ENCODE data around the gene CTNNA2.
"Not testable (repeated sequence)": the region's sequence is repeated elsewhere in the genome, so short reads cannot be mapped to it uniquely, and the experiment has no call there.

The CTNNA2 gene

DNA sequence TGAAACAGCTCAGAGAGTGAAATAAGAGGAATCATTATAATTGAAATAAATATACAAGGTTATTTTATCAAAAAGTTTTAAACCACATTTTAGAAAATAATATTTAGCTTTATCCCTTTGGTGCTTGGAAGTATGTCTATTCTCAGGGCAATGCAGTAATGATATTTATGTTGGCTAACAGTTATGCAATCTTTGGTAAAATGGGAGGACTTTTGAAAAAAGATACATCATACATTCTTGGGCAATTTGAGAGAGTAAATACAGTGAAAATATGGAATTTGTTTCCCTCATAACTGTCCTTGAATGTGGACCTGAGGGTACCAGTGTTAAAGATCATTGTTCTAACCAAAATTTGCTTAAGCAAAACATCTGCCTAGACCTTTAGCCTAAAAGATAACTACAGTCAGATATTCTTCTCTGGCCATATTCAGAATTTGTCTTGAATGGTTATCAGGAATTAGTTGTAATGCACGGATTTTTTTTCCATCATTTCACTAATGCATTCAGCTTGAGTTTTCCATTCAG lies 654.5 kb downstream of the CTNNA2 start:
- DNase-seq, result no peak

DNA sequence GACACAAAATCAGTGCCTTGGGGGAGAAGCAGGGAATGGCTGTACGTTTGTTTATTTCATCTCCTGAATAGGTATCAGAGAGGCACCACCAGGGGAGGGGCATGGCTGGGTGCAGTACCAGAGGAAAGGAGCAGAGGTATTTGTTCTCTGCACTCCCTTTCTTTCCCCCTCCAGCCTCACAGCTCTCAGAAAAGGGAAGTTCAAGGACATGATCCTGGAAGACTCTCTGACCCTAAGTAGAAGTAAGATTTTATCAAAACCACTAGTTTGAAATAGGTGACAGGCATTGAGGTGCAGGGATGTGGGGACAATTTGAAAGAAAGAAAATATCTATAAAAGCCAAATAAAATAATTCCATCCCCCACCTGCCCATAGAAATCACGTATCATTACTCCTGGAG lies 655.2 kb downstream of the CTNNA2 start:
- no peak for DNase-seq

DNA sequence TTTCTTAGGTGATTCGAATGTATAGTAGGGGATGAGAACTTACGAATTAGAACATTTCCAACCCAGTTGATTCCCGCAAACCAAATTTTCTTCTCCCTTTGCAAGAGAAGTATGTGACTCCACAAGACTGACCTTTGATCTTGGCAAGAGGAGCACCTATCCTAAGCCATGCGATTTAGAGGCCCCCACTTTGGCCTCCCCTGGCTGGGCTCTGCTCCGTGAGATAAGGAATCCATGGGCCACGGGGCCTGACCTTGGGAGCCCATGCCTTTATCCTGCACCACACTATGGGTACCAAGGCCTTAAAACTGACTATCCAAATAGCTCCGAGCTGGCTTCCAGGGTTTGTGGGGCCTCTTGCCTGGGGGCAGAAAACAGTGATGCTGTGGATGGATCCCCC lies 656.0 kb downstream of the CTNNA2 start:
- DNase-seq, result no peak

DNA sequence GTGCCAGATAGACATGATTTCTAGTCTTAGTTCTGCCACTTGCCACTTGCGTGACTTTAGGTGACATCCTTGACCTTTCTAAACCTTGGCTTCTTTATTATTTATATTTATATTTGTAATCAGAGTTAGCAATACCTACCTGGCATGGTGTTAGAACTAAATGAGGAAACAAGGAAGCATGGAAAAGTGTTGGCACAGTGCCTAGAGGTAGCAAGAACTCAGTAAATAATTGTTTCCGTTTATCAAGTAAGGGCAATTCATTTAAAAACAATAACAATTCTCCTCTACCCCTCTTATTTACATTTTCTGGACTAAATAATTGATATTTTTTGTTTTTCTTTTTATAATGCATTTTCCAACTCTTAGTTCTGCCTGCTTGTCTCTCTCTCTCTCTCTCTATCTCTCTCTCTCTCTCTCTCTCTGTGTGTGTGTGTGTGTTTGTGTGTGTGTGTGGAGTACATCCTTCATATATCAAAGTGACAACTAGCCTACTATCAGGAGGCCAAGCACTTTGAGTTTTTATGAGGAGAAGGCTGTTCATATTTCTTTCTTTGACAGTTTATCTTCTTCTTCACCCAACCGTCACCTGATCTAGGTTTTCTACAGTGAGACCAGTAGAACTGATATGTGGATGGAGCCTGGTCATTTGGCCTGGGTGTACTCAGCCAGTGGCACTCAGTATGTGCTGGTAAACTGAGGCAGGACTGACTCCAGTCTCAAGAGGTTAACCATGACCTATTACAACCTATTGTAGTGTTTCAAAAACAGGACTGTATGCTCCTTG lies 657.2 kb downstream of the CTNNA2 start:
- DNase-seq, result no peak

DNA sequence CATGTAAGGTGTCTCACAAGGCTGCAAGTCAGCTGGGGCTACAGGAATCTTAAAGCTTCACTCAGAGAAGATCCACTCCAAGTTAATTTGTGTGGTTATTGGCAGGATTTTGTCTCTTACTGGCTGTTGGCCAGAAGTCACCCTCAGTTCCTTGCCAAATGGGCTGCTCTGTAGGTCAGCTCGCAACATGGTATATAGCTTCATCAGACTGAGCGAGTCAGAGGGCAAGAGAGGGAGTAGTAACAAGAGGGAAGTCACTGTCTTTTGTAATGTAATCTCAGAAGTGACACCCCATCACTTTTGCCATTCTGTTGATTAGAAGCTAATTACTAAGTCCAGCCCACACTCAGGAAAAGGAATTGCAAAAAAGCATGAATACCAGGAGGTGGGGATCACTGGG lies 672.2 kb downstream of the CTNNA2 start:
- no peak for DNase-seq

DNA sequence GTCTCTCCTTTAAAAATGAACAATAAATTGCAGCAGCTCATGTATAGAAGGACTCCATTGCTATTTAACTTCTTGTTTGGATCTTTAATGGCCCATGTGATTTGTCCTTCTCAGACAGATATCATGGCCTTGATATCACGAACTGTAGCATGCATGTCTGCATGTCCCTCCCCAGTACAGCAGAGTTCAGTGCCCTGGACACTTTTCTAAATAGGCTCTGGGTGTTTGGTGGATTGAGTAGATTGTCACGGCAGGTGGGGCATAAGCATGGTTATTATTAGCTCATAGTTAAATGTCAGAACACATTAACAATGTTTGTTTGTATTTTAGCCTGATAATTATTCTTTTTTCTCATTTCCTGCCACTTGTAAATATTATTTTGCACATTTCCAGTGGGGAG lies 673.4 kb downstream of the CTNNA2 start:
- no peak for DNase-seq

DNA sequence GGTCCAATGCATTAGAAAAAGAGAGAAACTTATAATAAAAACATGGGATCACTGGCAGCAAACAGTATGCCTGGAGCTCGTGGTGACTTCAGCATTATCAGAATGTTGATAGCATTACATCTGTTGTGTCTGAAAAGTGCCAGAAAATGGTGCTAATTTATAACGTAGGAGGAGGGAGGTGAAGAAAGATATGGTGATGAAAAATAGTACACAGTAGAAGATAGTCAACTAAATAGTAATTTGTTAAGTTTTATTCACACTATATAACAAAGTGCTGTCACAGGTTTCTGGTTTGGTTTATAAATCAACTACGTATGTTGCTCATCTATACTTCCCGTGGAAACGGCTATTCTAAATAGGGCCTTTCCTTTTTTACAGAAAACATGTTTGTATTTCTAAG lies 674.3 kb downstream of the CTNNA2 start:
- no peak for DNase-seq

DNA sequence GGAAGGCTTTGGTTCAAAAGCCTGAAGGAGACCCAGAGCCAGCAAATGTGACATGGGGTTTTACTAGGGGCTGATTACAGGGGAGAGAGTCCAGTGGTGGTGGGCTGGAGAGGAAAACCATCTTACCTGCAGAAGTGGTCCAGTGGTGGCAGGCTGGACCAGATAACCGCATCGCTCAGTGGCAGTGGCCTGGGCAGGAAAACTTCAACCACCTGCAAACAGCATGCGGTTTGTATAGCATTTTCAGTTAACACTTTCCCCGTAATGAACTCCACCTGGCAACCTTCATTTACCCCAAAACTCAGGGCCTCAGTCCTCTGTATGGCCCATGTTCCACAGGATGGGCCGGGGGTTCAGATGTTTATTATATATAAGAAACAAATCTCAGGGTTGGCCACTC lies 677.3 kb downstream of the CTNNA2 start:
- DNase-seq, result no peak

DNA sequence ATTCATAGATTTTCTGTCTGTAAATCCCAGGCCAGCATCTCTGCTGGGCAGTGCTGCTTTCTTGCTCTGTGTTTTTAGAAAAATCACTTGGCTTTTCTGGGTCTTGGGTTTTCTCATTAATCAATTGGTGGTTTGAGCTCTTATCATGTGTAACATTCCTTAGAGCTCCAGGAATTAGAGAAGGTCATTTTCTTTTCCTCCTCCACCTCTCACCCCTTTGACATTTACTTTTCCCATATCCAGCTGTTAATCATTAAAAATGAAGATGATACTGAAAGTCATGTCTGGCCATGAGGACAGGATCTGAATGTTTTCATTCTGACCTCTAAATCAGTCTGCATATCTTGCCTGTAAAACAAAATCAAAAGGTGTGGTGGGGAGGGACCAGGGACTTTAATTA lies 680.7 kb downstream of the CTNNA2 start:
- no peak for DNase-seq

DNA sequence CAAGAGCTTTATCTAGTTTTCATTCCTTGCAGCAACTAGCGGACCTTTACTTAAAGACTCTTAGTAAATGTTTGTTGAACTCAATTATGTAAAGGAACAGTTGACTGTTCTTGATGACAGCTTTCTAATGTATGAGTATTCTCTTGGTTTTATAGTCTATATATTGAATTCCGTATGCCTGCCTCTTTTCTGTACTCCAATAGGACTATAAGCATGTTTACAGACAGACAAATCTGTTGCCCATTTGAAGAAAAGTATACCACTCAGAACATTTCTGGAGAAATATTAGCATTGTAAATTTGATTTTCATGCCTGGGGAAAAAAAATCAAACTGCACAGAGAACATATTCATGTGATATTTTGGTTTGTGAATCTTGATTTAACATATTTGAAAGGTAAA lies 682.2 kb downstream of the CTNNA2 start:
- DNase-seq, result no peak

DNA sequence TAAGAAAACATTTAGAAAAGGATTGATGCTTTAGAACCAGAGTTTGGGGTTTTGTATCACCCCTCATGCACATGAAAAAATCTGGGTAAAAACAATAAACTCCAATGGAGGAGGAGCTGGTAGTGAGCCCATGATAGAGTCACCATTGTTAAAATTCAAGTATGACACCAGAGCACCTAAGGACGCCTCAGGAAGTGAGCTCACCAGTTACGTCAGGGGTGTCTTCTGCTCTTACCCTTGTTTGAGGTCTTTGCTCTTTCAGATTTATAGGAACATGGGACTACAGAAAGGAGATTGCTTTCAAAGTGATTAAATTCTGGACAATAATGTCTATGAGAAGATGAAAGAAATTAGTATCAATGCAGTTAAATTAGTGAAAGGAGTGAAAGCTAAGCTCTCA lies 685.2 kb downstream of the CTNNA2 start:
- DNase-seq, result no peak

DNA sequence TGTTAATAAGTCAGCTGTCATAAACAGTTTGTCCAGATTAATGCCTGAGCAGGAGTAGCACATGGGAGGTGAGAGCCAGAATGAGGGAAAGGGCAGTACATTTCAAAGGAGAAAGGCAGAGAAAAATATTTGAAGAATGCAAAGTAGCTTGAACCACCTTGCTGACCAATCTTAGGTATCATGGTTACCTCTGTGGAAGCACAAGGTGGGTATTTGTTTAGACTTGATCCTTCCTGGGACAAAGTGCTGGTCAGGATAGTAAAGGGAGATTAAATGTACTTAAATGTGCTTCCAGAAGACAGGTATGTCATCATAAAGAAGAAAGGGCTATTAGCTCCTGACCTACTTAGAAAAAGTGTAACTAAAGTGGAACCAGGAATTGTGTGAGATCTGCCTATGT lies 686.7 kb downstream of the CTNNA2 start:
- no peak for DNase-seq

DNA sequence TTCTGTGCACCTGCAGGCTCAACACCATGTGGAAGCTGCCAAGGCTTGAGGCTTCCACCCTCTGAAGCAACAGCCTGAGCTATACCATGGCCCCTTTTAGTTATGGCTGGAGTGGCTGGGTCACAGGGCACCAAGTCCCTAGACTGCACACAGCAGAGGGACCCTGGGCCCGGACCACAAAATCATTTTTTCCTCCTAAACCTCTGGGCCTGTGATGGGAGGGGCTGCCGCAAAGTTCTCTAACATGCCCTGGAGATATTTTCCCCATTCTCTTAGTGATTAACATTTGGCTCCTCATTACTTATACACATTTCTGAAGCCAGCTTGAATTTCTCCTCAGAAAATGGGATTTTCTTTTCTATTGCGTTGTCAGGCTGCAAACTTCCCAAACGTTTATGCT lies 691.1 kb downstream of the CTNNA2 start:
- not testable (repeated sequence) for DNase-seq

DNA sequence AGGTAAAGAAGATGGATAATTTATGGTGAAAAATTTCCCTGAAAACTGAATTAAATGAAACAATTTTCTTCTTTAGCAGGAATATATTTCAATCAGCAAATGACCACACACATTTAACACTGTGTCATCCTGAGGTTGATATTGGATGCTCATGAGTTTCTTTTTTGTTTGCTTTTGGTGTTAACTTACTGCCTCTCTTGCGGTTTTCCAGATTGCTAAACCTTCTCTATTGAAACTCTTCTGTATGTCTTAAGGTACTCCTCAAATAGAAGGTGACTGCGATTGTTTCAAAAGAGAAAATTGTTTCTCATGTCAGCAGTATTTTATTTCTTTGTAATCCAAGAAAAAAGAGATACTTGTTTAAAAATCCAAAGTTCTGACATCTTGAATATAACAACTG lies 692.6 kb downstream of the CTNNA2 start:
- no peak for DNase-seq

DNA sequence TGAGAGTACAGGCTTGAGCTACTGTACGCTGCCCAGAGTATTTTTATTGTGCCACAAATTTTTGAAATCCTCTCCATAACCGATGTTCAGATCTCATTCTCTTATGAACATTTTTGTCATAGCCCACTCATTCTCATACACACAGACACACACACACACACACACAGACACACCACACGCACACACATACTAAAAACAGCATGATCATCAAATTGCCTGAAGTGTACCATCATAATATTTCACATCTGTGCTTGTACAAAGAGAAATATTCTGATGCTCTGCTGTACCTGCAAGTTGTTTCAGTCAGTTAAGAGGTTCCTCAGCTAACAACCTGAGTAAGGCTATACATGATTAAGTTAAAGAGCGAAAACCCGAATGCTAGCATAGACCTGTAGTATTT lies 696.6 kb downstream of the CTNNA2 start:
- DNase-seq, result no peak

DNA sequence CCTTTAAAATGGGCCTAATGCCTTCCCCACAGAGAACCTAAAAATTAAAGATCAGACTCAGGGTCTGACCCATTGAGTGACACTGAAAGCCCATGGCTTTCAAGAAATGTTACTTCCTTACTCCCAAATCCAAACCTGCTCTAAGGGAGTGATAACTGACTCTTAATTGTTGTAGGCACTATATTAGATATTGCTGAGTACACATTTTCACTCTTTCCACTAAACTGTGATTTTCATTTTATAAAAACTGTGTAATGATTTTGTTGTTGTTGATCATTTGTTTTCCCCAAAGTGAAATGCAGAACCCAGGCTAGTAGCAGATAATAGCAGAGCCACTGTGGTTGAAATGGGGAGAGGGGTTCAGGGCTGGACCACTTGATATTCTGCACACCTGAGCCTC lies 704.6 kb downstream of the CTNNA2 start:
- no peak for DNase-seq

DNA sequence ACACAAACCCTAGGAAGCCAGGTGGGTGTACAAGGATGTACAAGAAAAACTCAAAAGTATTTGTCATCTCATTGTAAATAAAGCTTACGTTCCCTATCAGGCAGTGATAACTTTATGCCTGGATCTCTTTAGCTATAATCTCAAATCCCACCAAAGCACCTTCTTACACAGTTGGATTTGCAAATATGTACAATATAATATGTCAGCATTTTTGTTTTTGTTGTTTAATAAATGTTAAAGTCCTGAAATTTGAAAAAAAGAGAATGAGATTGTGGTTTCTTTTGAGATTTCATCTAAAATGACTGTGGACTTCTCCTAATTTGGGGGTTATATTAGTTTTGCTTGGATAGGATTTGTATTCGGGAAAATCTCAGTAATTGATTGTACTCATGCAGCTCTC lies 709.8 kb downstream of the CTNNA2 start:
- DNase-seq, result no peak

DNA sequence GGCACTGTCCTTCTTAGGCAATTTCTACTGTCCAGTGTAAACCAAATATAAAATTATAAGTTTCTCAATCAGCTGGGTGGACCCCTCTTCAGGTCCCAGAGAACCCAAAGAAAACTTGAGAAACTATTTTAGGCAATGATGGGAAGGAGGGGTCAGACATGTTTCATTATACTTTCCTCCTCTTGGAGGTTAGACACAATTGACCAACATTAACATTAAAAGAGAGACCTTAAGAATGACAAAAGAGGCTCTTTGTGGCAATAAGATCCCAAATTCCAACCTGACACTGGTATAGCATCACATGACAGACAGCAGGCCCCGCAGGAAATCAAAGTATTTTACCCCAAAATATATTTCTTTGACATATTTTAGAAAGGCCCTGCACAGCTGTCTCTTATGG lies 718.6 kb downstream of the CTNNA2 start:
- DNase-seq, result no peak

DNA sequence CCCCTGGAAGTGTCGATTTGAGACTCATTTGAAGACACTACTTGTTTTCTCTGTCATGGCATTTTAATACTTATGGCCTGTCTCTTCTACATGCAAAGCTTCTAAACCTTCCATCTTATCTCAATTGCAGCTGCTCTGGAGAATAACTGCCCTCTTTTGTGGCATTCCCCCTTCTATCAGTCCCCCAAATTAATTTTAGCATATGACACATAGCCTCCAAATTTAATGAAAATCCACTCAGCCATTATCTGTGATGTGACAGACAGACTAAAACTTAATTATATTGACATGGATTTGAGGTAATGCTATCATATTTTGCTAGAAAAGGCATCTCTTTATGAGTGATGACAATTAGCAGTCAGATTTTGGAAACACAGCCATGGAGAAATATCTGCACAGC lies 720.5 kb downstream of the CTNNA2 start:
- no peak for DNase-seq

DNA sequence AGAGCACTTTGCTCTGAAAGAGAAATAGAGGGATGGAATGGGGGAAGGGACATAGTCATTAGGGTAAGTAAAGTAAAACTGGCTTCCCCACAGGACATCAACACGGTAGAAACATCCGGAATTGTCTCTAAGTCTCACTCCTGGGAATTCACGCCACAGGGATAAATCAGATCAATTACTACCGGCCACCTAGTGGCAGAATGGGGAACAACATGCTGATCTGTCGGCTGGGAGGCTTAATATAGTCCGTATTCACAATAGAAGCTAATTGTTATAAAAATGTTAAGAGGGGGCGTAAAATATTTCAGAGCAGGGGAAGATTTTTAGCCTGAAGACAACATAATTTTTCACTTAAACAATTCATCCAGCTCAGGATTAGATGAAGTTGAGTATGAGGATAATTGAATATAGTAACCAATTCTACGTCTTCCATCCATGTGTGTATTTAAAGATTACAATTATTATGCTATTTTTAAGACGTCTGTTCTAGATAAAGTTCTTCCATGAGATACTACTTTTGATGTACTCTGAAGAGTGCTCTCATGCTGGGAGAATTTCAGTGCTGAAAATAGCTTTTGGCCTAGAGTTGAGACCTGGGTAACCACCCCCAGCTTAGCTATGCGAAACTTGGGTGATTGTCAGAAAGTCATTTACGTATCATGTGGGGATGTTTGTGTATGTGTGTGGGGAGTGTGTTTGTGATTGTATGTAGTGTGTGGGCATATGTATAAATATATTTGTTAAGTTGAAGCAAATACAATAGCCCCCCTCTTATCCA lies 726.0 kb downstream of the CTNNA2 start:
- DNase-seq, result peak in 1 of 2 experiments; percentile 1

DNA sequence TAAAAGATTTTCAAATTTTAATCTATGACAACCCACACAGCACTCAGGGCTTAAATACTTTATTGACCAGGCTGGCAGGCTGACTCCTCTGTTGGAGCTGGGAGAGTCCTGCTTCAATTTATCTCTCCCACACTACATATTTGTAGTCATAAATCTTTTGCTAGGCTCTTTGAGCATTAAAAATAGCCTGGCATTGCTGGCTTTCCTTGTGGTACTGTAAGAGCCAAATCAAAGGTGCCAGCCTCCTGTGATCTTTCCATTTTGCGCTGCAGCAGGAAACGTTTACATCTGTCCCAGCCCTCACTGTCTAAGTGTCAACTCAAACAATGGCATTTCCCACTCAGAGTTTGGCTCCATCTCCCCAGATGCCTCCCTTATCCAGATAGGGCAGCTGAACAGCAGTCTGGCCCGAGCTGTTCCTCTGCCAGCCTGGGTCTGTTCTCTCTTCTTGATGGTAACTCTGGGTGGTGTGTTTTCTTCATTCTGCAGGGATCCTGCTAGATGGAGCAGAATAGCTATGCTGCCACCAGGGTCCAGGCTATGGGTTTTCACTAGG lies 729.6 kb downstream of the CTNNA2 start:
- DNase-seq, result no peak

DNA sequence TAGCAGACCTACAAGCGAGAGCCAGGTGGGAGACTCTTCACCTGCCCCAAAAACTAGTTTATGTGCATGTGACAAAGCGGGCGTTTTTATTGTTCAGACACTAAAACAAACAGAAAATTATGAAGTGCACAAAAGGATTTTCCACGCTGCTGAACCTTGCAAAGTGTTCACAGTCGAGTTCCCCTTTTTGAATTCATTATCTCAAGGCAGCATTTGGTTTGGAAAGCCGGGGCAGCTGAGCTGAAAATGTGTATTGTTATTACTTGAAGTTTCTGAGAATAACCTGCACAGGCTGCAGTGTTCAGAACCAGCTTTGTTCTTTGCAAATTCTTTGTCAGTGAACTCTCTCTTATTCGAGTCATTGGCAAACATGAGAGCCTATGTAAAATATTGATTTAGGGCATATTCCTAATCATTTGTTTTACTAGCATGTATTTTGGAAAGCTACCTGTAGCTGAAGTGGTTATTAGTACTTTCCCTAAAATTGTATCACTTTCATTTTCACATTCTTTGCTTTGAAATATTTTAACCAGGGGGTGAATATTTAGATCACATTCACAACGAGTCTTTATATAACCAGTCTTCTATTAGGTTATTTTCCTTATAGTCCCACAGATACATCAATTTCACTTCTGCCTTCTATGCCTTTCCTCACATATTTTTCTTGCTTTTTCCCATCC lies 732.2 kb downstream of the CTNNA2 start:
- no peak for DNase-seq

DNA sequence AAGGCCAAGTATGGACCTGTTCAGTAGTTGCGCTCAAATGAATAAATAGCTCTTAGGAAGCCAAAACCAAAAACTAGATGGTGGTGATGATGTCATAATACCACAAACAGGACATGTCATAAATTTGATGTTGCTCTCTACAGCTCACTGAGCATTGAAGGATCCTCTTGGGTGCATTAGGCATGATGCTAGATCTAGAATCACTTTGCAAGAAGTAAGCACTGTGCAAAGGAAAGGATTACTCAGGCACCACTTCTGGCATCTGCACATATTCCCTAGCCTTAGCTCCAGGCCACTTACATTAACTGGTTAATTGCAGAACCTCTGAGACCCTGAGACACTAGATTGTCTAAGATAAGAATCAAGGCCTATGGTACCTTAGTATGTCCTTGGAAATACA lies 733.7 kb downstream of the CTNNA2 start:
- no peak for DNase-seq

All from activated CD4-positive, alpha-beta T cell treated with anti-CD3 and anti-CD28 coated beads, Interleukin-2, amount 50 U/mL, for 4 hours (primary cell).